Uterus (tissue), 2 donors: ENCODE data around the gene UCK1.

Experiments used
- POLR2A ChIP-seq, 2 donors: fragments of 450-650 bp; IDR thresholded peaks; one replicate each; pipeline ENCODE4 v1.6.1; 2016; ENCODE audit warnings: antibody characterized with exemption in 2 of 2, mild to moderate bottlenecking in 1 of 2, moderate library complexity in 1 of 2
- TF ChIP-seq, protein P1 (sequence below), 4 experiments: fragments of 200-600 bp in 2 of 4; fragments of 450-650 bp in 2 of 4; sonication (generic) in 2 of 4; IDR thresholded peaks; one replicate each; pipeline ENCODE4 v1.5.1; 2016 to 2019; ENCODE audit warnings: antibody characterized with exemption in 4 of 4, mild to moderate bottlenecking in 2 of 4, moderate library complexity in 1 of 4

- TF ChIP-seq, protein P1, sequence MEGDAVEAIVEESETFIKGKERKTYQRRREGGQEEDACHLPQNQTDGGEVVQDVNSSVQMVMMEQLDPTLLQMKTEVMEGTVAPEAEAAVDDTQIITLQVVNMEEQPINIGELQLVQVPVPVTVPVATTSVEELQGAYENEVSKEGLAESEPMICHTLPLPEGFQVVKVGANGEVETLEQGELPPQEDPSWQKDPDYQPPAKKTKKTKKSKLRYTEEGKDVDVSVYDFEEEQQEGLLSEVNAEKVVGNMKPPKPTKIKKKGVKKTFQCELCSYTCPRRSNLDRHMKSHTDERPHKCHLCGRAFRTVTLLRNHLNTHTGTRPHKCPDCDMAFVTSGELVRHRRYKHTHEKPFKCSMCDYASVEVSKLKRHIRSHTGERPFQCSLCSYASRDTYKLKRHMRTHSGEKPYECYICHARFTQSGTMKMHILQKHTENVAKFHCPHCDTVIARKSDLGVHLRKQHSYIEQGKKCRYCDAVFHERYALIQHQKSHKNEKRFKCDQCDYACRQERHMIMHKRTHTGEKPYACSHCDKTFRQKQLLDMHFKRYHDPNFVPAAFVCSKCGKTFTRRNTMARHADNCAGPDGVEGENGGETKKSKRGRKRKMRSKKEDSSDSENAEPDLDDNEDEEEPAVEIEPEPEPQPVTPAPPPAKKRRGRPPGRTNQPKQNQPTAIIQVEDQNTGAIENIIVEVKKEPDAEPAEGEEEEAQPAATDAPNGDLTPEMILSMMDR (IDR thresholded peaks at IDR 0.05): no peak
- TF ChIP-seq POLR2A (IDR thresholded peaks at IDR 0.05): no peak
Observed at GRCh38 chr9:131500939-131501541, 30.0 kb downstream of the UCK1 start.
